ENCODE results near the gene ZNF488.

ZNF488 gene

GRCh38 chr10:47423476-47423875 lies 39.4 kb upstream of the ZNF488 start:
- H3K27me3 ChIP-seq (ENCODE audit: control insufficient read depth, low read length): no peaks in the 10 kb centered on the region
- H3K4me2 ChIP-seq (ENCODE audit: low read length): no peak overlapping the region
- no peak overlapping the region for H3K27ac ChIP-seq (ENCODE audit: low read depth, low read length)
- H3K9me2 ChIP-seq (replicated peaks; ENCODE audit: control insufficient read depth, low read length): no peaks in the 10 kb centered on the region
- H3K4me3 ChIP-seq (ENCODE audit: low read length): no peak overlapping the region
- TF ChIP-seq CTCF (IDR thresholded peaks at IDR 0.05; ENCODE audit: low read depth, low read length, poor library complexity, severe bottlenecking) (no peak), EZH2phosphoT487 (IDR thresholded peaks at IDR 0.05; ENCODE audit: borderline replicate concordance, low read length) (no peak)
- H3K79me2 ChIP-seq (ENCODE audit: control insufficient read depth, low read length): no peaks in the 10 kb centered on the region
- H3K9me3 ChIP-seq (ENCODE audit: control insufficient read depth, insufficient read depth, low read length): no peaks in the 10 kb centered on the region
- H4K20me1 ChIP-seq (ENCODE audit: control insufficient read depth, insufficient read depth, low read depth, low read length): no peaks in the 10 kb centered on the region
- H3F3A ChIP-seq (ENCODE audit: control insufficient read depth, insufficient read depth): no peaks in the 10 kb centered on the region
- no peaks in the 10 kb centered on the region for H3K4me1 ChIP-seq (ENCODE audit: control insufficient read depth, low read length)
- no peaks in the 10 kb centered on the region for H3K36me3 ChIP-seq (ENCODE audit: control insufficient read depth, low read length)

- Histone ChIP-seq H3K27ac (ENCODE audit: low read depth, low read length) (no peak overlapping the region), H3K36me3 (ENCODE audit: control insufficient read depth, low read length) (no peaks in the 10 kb centered on the region), H3K9me3 (ENCODE audit: control insufficient read depth, insufficient read depth, low read length) (no peaks in the 10 kb centered on the region), H3F3A (ENCODE audit: control insufficient read depth, insufficient read depth) (no peaks in the 10 kb centered on the region), H4K20me1 (ENCODE audit: control insufficient read depth, insufficient read depth, low read depth, low read length) (no peaks in the 10 kb centered on the region), H3K27me3 (ENCODE audit: control insufficient read depth, low read length) (no peaks in the 10 kb centered on the region), H3K4me2 (ENCODE audit: low read length) (no peak overlapping the region), H3K4me3 (ENCODE audit: low read length) (no peak overlapping the region), H3K4me1 (ENCODE audit: control insufficient read depth, low read length) (no peaks in the 10 kb centered on the region), H3K9me2 (replicated peaks; ENCODE audit: control insufficient read depth, low read length) (no peaks in the 10 kb centered on the region), H3K79me2 (ENCODE audit: control insufficient read depth, low read length) (no peaks in the 10 kb centered on the region)
- TF ChIP-seq EZH2phosphoT487 (IDR thresholded peaks at IDR 0.05; ENCODE audit: borderline replicate concordance, low read length): no peak
- no peak for TF ChIP-seq CTCF (IDR thresholded peaks at IDR 0.05; ENCODE audit: low read depth, low read length, poor library complexity, severe bottlenecking)
Observed at GRCh38 chr10:47421057-47421952, 37.2 kb upstream of the ZNF488 start.

- Histone ChIP-seq H3K4me1 (ENCODE audit: control insufficient read depth, low read length) (no peaks in the 10 kb centered on the region), H4K20me1 (ENCODE audit: control insufficient read depth, insufficient read depth, low read depth, low read length) (no peaks in the 10 kb centered on the region), H3K4me3 (ENCODE audit: low read length) (no peak overlapping the region), H3K27me3 (ENCODE audit: control insufficient read depth, low read length) (no peaks in the 10 kb centered on the region), H3K27ac (ENCODE audit: low read depth, low read length) (no peak overlapping the region), H3K4me2 (ENCODE audit: low read length) (no peak overlapping the region), H3K9me3 (ENCODE audit: control insufficient read depth, insufficient read depth, low read length) (no peaks in the 10 kb centered on the region), H3K9me2 (replicated peaks; ENCODE audit: control insufficient read depth, low read length) (no peaks in the 10 kb centered on the region), H3K79me2 (ENCODE audit: control insufficient read depth, low read length) (no peaks in the 10 kb centered on the region), H3F3A (ENCODE audit: control insufficient read depth, insufficient read depth) (no peaks in the 10 kb centered on the region), H3K36me3 (ENCODE audit: control insufficient read depth, low read length) (no peaks in the 10 kb centered on the region)
- TF ChIP-seq CTCF (IDR thresholded peaks at IDR 0.05; ENCODE audit: low read depth, low read length, poor library complexity, severe bottlenecking): no peak
- no peak for TF ChIP-seq EZH2phosphoT487 (IDR thresholded peaks at IDR 0.05; ENCODE audit: borderline replicate concordance, low read length)
Observed at GRCh38 chr10:47420305-47421056, 36.4 kb upstream of the ZNF488 start.
